SK-N-SH treated with all-trans-retinoic acid at 6 μM for 48 hours (cell line): ENCODE results near the gene SORL1-AS1.

Experiments
- ATAC-seq: fragments of 200-7000 bp; cut with Tn5 transposase; 3 replicates; pipeline ENCODE4 v1.9.1; 2020; ENCODE audit warnings: mild to moderate bottlenecking, moderate library complexity
- ARNTL ChIP-seq: fragments of 450-650 bp; formaldehyde crosslinking; IDR thresholded peaks from 2 replicates; pipeline ENCODE4 v1.5.0; 2020; ENCODE audit warnings: low read depth, mild to moderate bottlenecking, moderate library complexity, borderline replicate concordance
- BACH2 ChIP-seq: fragments of 250-450 bp; sonication (Bioruptor Pico); IDR thresholded peaks from 2 replicates; pipeline ENCODE4 v1.9.0; 2021; ENCODE audit warnings: mild to moderate bottlenecking, borderline replicate concordance
- CSDC2 ChIP-seq: fragments of 250-450 bp; sonication (Bioruptor Pico); IDR thresholded peaks from 2 replicates; pipeline ENCODE4 v1.5.0; 2020; ENCODE audit warnings: mild to moderate bottlenecking, moderate library complexity
- ESRRG ChIP-seq: fragments of 250-450 bp; sonication (Bioruptor Pico); IDR thresholded peaks from 2 replicates; pipeline ENCODE4 v1.6.1; 2021; ENCODE audit warnings: mild to moderate bottlenecking
- GLIS3 ChIP-seq: fragments of 250-450 bp; sonication (Bioruptor Pico); IDR thresholded peaks from 2 replicates; pipeline ENCODE4 v1.5.0; 2020; ENCODE audit warnings: mild to moderate bottlenecking, moderate library complexity
- ISL1 ChIP-seq: fragments of 250-450 bp; sonication (Bioruptor Pico); IDR thresholded peaks from 2 replicates; pipeline ENCODE4 v2.1.2; 2022; ENCODE audit warnings: mild to moderate bottlenecking, moderate library complexity
- PATZ1 ChIP-seq: fragments of 250-450 bp; sonication (Bioruptor Pico); IDR thresholded peaks from 2 replicates; pipeline ENCODE4 v1.8.0; 2020; ENCODE audit warnings: mild to moderate bottlenecking, moderate library complexity, borderline replicate concordance
- POU6F1 ChIP-seq: fragments of 250-450 bp; sonication (Bioruptor Pico); IDR thresholded peaks from 2 replicates; pipeline ENCODE4 v1.8.0; 2021; ENCODE audit warnings: low read depth, mild to moderate bottlenecking, moderate library complexity, borderline replicate concordance
- PPARA ChIP-seq: fragments of 250-450 bp; sonication (Bioruptor Pico); IDR thresholded peaks from 2 replicates; pipeline ENCODE4 v1.5.0; 2020; ENCODE audit warnings: mild to moderate bottlenecking, borderline replicate concordance
- RARB ChIP-seq: fragments of 250-450 bp; sonication (Bioruptor Pico); IDR thresholded peaks from 2 replicates; pipeline ENCODE4 v1.8.0; 2021; ENCODE audit warnings: mild to moderate bottlenecking, moderate library complexity
- SNAI2 ChIP-seq: fragments of 250-450 bp; sonication (Bioruptor Pico); IDR thresholded peaks from 2 replicates; pipeline ENCODE4 v1.5.0; 2020; ENCODE audit warnings: mild to moderate bottlenecking, moderate library complexity
- TCF4 ChIP-seq: fragments of 250-450 bp; sonication (Bioruptor Pico); IDR thresholded peaks from 2 replicates; pipeline ENCODE4 v1.8.0; 2021; ENCODE audit warnings: mild to moderate bottlenecking, moderate library complexity, borderline replicate concordance
- TOX ChIP-seq: fragments of 250-450 bp; sonication (Bioruptor Pico); IDR thresholded peaks from 2 replicates; pipeline ENCODE4 v1.8.0; 2021; ENCODE audit warnings: mild to moderate bottlenecking, moderate library complexity, borderline replicate concordance
- ZC3H10 ChIP-seq: fragments of 250-450 bp; sonication (Bioruptor Pico); IDR thresholded peaks from 2 replicates; pipeline ENCODE4 v1.5.1; 2021; ENCODE audit warnings: mild to moderate bottlenecking, moderate library complexity
- ZFP3 ChIP-seq: fragments of 250-450 bp; sonication (Bioruptor Pico); IDR thresholded peaks from 2 replicates; pipeline ENCODE4 v1.5.0; 2020; ENCODE audit warnings: mild to moderate bottlenecking, moderate library complexity
- ZFP30 ChIP-seq: fragments of 450-650 bp; formaldehyde crosslinking; IDR thresholded peaks from 2 replicates; pipeline ENCODE4 v1.5.0; 2022; ENCODE audit warnings: mild to moderate bottlenecking, moderate library complexity
- ZNF565 ChIP-seq: fragments of 450-650 bp; formaldehyde crosslinking; conservative IDR thresholded peaks from 2 replicates; pipeline ENCODE4 v1.5.0; 2020; ENCODE audit warnings: low read depth, mild to moderate bottlenecking, moderate library complexity
- ZNF70 ChIP-seq: fragments of 450-650 bp; formaldehyde crosslinking; IDR thresholded peaks from 2 replicates; pipeline ENCODE4 v1.5.0; 2020; ENCODE audit warnings: mild to moderate bottlenecking, moderate library complexity
- ZNF8 ChIP-seq: fragments of 450-650 bp; formaldehyde crosslinking; IDR thresholded peaks from 2 replicates; pipeline ENCODE4 v1.5.0; 2020; ENCODE audit warnings: mild to moderate bottlenecking, moderate library complexity
- TF ChIP-seq, protein P1 (sequence below): fragments of 250-450 bp; sonication (Bioruptor Pico); IDR thresholded peaks from 2 replicates; pipeline ENCODE4 v1.5.1; 2021; ENCODE audit warnings: mild to moderate bottlenecking, moderate library complexity
- TF ChIP-seq, protein P2 (sequence below): fragments of 250-450 bp; sonication (Bioruptor Pico); IDR thresholded peaks from 2 replicates; pipeline ENCODE4 v1.5.1; 2020; ENCODE audit warnings: low read depth, mild to moderate bottlenecking, moderate library complexity
- TF ChIP-seq, protein P3 (sequence below): fragments of 250-450 bp; sonication (Bioruptor Pico); IDR thresholded peaks from 2 replicates; pipeline ENCODE4 v1.5.0; 2020; ENCODE audit warnings: mild to moderate bottlenecking, moderate library complexity

Gene SORL1-AS1

GRCh38 chr11:121439759-121440158 is 13.0 kb downstream of the SORL1-AS1 start:
- TF ChIP-seq, protein P1, sequence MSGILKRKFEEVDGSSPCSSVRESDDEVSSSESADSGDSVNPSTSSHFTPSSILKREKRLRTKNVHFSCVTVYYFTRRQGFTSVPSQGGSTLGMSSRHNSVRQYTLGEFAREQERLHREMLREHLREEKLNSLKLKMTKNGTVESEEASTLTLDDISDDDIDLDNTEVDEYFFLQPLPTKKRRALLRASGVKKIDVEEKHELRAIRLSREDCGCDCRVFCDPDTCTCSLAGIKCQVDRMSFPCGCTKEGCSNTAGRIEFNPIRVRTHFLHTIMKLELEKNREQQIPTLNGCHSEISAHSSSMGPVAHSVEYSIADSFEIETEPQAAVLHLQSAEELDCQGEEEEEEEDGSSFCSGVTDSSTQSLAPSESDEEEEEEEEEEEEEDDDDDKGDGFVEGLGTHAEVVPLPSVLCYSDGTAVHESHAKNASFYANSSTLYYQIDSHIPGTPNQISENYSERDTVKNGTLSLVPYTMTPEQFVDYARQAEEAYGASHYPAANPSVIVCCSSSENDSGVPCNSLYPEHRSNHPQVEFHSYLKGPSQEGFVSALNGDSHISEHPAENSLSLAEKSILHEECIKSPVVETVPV: no peak
- TF ChIP-seq ESRRG (CRISPR knock-in tag): no peak
- TF ChIP-seq RARB (CRISPR knock-in tag): no peak
- no peak for TF ChIP-seq BACH2
- TF ChIP-seq ZFP30 (CRISPR knock-in tag): no peak
- TF ChIP-seq, protein P2, sequence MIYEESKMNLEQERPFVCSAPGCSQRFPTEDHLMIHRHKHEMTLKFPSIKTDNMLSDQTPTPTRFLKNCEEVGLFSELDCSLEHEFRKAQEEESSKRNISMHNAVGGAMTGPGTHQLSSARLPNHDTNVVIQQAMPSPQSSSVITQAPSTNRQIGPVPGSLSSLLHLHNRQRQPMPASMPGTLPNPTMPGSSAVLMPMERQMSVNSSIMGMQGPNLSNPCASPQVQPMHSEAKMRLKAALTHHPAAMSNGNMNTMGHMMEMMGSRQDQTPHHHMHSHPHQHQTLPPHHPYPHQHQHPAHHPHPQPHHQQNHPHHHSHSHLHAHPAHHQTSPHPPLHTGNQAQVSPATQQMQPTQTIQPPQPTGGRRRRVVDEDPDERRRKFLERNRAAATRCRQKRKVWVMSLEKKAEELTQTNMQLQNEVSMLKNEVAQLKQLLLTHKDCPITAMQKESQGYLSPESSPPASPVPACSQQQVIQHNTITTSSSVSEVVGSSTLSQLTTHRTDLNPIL (CRISPR knock-in tag): no peak
- no peak for TF ChIP-seq ZFP3 (CRISPR knock-in tag)
- no peak for TF ChIP-seq PPARA (CRISPR knock-in tag)
- TF ChIP-seq TCF4 (CRISPR knock-in tag): no peak
- no peak for TF ChIP-seq ZNF8 (CRISPR knock-in tag)
- TF ChIP-seq, protein P3, sequence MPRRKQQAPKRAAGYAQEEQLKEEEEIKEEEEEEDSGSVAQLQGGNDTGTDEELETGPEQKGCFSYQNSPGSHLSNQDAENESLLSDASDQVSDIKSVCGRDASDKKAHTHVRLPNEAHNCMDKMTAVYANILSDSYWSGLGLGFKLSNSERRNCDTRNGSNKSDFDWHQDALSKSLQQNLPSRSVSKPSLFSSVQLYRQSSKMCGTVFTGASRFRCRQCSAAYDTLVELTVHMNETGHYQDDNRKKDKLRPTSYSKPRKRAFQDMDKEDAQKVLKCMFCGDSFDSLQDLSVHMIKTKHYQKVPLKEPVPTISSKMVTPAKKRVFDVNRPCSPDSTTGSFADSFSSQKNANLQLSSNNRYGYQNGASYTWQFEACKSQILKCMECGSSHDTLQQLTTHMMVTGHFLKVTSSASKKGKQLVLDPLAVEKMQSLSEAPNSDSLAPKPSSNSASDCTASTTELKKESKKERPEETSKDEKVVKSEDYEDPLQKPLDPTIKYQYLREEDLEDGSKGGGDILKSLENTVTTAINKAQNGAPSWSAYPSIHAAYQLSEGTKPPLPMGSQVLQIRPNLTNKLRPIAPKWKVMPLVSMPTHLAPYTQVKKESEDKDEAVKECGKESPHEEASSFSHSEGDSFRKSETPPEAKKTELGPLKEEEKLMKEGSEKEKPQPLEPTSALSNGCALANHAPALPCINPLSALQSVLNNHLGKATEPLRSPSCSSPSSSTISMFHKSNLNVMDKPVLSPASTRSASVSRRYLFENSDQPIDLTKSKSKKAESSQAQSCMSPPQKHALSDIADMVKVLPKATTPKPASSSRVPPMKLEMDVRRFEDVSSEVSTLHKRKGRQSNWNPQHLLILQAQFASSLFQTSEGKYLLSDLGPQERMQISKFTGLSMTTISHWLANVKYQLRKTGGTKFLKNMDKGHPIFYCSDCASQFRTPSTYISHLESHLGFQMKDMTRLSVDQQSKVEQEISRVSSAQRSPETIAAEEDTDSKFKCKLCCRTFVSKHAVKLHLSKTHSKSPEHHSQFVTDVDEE: no peak
- TF ChIP-seq ZNF70 (CRISPR knock-in tag): no peak
- TF ChIP-seq ZC3H10 (CRISPR knock-in tag): no peak
- TF ChIP-seq ZNF565 (CRISPR knock-in tag): no peak
- TF ChIP-seq GLIS3: no peak
- no peak for TF ChIP-seq SNAI2 (CRISPR knock-in tag)
- TF ChIP-seq PATZ1 (CRISPR knock-in tag): no peak
- ATAC-seq: no peak

GRCh38 chr11:121439337-121439736 is 13.4 kb downstream of the SORL1-AS1 start:
- no peak for ATAC-seq
- TF ChIP-seq PPARA (CRISPR knock-in tag): no peak
- TF ChIP-seq CSDC2: no peak
- TF ChIP-seq TCF4 (CRISPR knock-in tag): no peak
- no peak for TF ChIP-seq ESRRG (CRISPR knock-in tag)
- TF ChIP-seq BACH2: no peak
- no peak for TF ChIP-seq ZNF70 (CRISPR knock-in tag)
- no peak for TF ChIP-seq RARB (CRISPR knock-in tag)
- TF ChIP-seq, protein P2 (CRISPR knock-in tag): no peak
- TF ChIP-seq ISL1 (CRISPR knock-in tag): no peak
- no peak for TF ChIP-seq ZFP30 (CRISPR knock-in tag)
- TF ChIP-seq ARNTL: no peak

- ATAC-seq: no peak
- TF ChIP-seq ZFP30 (CRISPR knock-in tag): no peak
- no peak for TF ChIP-seq POU6F1 (CRISPR knock-in tag)
- no peak for TF ChIP-seq PATZ1 (CRISPR knock-in tag)
- no peak for TF ChIP-seq ZNF565 (CRISPR knock-in tag)
- no peak for TF ChIP-seq RARB (CRISPR knock-in tag)
- TF ChIP-seq, protein P1: no peak
- no peak for TF ChIP-seq TOX (CRISPR knock-in tag)
- TF ChIP-seq GLIS3: no peak
- no peak for TF ChIP-seq ZNF8 (CRISPR knock-in tag)
These were observed 15.1 kb downstream of the SORL1-AS1 start for GRCh38 chr11:121437686-121438078.
